K562 (cell line): ENCODE data around the gene KCNJ5. TPM values are rescaled to one million over a fixed set of nuclear protein-coding genes. Genes with fewer than 3 reads are reported as not detected.

Source experiments
- ATAC-seq: fragments of 200-7000 bp; cut with Tn5 transposase; 3 replicates; pipeline ENCODE4 v1.9.1; 2020; ENCODE audit warnings: moderate library complexity
- BruUV-seq: library from RNA; stranded (reverse); fragments of 400-500 nt; replicated peaks from 2 replicates; lab custom pipeline; 2021; lab: Mats Ljungman, UMichigan
- CTCF ChIA-PET: fragments of 300-600 bp; formaldehyde crosslinking; extraction: SDS; loops from one replicate; lab custom pipeline; 2021; ENCODE audit warnings: low intra/inter-chr PET ratio; lab: Yijun Ruan, JAX
- POLR2A ChIA-PET: fragments of 300-600, 350-650 bp; sonication (Branson Sonifier 250); formaldehyde crosslinking; extraction: SDS; loops from one replicate; lab custom pipeline; 2021; ENCODE audit warnings: antibody characterized with exemption, inconsistent platforms; lab: Yijun Ruan, JAX
- DNase-seq, 4 experiments: peaks; one replicate each; pipeline versions ENCODE4 v3.0.0 to v3.0.0-alpha.2; 2011 to 2018; ENCODE audit warnings: low spot score in 3 of 4, mixed read lengths in 3 of 4; ENCODE audit errors: extremely low read depth in 1 of 4
- FAIRE-seq: peaks from 2 replicates; lab custom pipeline; 2011; peaks lifted over from hg19 to GRCh38; lab: Jason Lieb, UNC
- H2AFZ ChIP-seq: 2 replicates; pipeline ENCODE4 v1.6.0; 2011; ENCODE audit warnings: low read depth, low read length, control low read depth, inconsistent platforms
- H3K27ac ChIP-seq: fragments of 200-600 bp; 3 replicates; pipeline ENCODE4 v1.8.0; 2011; ENCODE audit warnings: low read depth, mild to moderate bottlenecking, control low read depth, inconsistent platforms, low read length, moderate library complexity, mixed read lengths; ENCODE audit errors: extremely low read depth
- H3K27me3 ChIP-seq, 2 experiments: fragments of 300-600 bp in 1 of 2; 2 replicates in 1 of 2; 3 replicates in 1 of 2; pipeline versions ENCODE4 v1.6.0 to v1.8.0; 2011; ENCODE audit warnings: inconsistent platforms in 2 of 2, low read length in 2 of 2, mild to moderate bottlenecking in 1 of 2, mixed read lengths in 1 of 2, moderate library complexity in 1 of 2; ENCODE audit not compliant: control insufficient read depth in 2 of 2, insufficient read depth in 2 of 2
- H3K36me3 ChIP-seq: fragments of 300-600 bp; 3 replicates; pipeline ENCODE4 v1.8.0; 2011; ENCODE audit warnings: mild to moderate bottlenecking, low read length, inconsistent platforms; ENCODE audit not compliant: control insufficient read depth, insufficient read depth
- H3K4me1 ChIP-seq, 2 experiments: fragments of 200-600 bp in 1 of 2; replicated peaks in 1 of 2; 2 replicates in 1 of 2; 3 replicates in 1 of 2; pipeline versions ENCODE4 v1.5.1 to v1.8.0; 2011; ENCODE audit warnings: inconsistent platforms in 2 of 2, low read length in 2 of 2, mild to moderate bottlenecking in 1 of 2, mixed read lengths in 1 of 2, moderate library complexity in 1 of 2; ENCODE audit not compliant: control insufficient read depth in 2 of 2, insufficient read depth in 2 of 2
- H3K4me2 ChIP-seq: 2 replicates; pipeline ENCODE4 v1.6.1; 2011; ENCODE audit warnings: low read length, control low read depth, inconsistent platforms, mixed read lengths; ENCODE audit not compliant: insufficient read depth
- H3K4me3 ChIP-seq: fragments of 200-600 bp; sonication (generic), shearing (Covaris generic); 2 replicates; pipeline ENCODE4 v1.5.1; 2016; ENCODE audit warnings: control low read depth, inconsistent platforms
- H3K79me2 ChIP-seq: fragments of 200-600 bp; 3 replicates; pipeline ENCODE4 v1.8.0; 2011; ENCODE audit warnings: low read length, inconsistent platforms; ENCODE audit not compliant: control insufficient read depth, insufficient read depth
- H3K9ac ChIP-seq, 2 experiments: 2 replicates each; pipeline versions ENCODE4 v1.6.0 to v1.6.1; 2011; ENCODE audit warnings: low read depth in 2 of 2, low read length in 2 of 2, control low read depth in 1 of 2, inconsistent platforms in 1 of 2, mild to moderate bottlenecking in 1 of 2, mixed read lengths in 1 of 2; ENCODE audit not compliant: insufficient read depth in 1 of 2
- H3K9me1 ChIP-seq: one replicate; pipeline ENCODE4 v1.6.0; 2011; ENCODE audit warnings: inconsistent platforms, mild to moderate bottlenecking, low read length, moderate library complexity; ENCODE audit not compliant: control insufficient read depth, insufficient read depth
- H3K9me3 ChIP-seq: replicated peaks from 2 replicates; pipeline ENCODE4 v1.5.1; 2011; ENCODE audit warnings: low read depth, low read length, inconsistent platforms; ENCODE audit not compliant: control insufficient read depth, insufficient read depth
- H4K20me1 ChIP-seq: replicated peaks from 2 replicates; pipeline ENCODE4 v1.6.1; 2011; ENCODE audit warnings: low read length, inconsistent platforms, mixed read lengths; ENCODE audit not compliant: control insufficient read depth, insufficient read depth
- DNMT1 ChIP-seq: fragments of 450-650 bp; IDR thresholded peaks from 2 replicates; pipeline ENCODE4 v1.6.1; 2016; ENCODE audit warnings: antibody characterized with exemption, mild to moderate bottlenecking
- HDAC8 ChIP-seq: fragments of 450-650 bp; IDR thresholded peaks from 2 replicates; pipeline ENCODE4 v1.6.1; 2016; ENCODE audit warnings: mild to moderate bottlenecking, missing genetic modification characterization, moderate library complexity, missing compliant biosample characterization
- HDGF ChIP-seq: fragments of 450-650 bp; IDR thresholded peaks from 2 replicates; pipeline ENCODE4 v1.6.1; 2016
- IRF2 ChIP-seq: sonication (generic); formaldehyde crosslinking; IDR thresholded peaks from 2 replicates; pipeline ENCODE4 v1.8.1; 2022; ENCODE audit warnings: mild to moderate bottlenecking, missing genetic modification reagents
- PKNOX1 ChIP-seq: fragments of 450-650 bp; IDR thresholded peaks from 2 replicates; pipeline ENCODE4 v1.6.1; 2016
- TARDBP ChIP-seq: fragments of 450-650 bp; IDR thresholded peaks from 2 replicates; pipeline ENCODE4 v1.6.1; 2016
- ZNF124 ChIP-seq: sonication (generic); formaldehyde crosslinking; IDR thresholded peaks from 2 replicates; pipeline ENCODE4 v1.8.1; 2022; ENCODE audit warnings: missing genetic modification reagents
- ZNF239 ChIP-seq: fragments of 250-450 bp; sonication (Bioruptor Pico); IDR thresholded peaks from 2 replicates; pipeline ENCODE4 v1.4.0; 2020; ENCODE audit warnings: mild to moderate bottlenecking
- ZNF311 ChIP-seq: fragments of 250-450 bp; sonication (Bioruptor Pico); IDR thresholded peaks from 2 replicates; pipeline ENCODE4 v1.4.0; 2020; ENCODE audit warnings: mild to moderate bottlenecking, moderate library complexity
- WGBS: fragments of 100-300 bp; shearing (Covaris generic); methylation state at CpG from one replicate; pipeline ENCODE4 v1.1.6; 2016; ENCODE audit warnings: low coverage, mixed read lengths; ENCODE audit not compliant: insufficient coverage; ENCODE audit errors: missing lambda C conversion rate; 5-methylcytosine and 5-hydroxymethylcytosine counted together
- in situ Hi-C: fragments of 300-500 bp; cut with MboI; formaldehyde crosslinking; loops from 4 replicates; pipeline ENCODE4 v1.15.0; 2018; ENCODE audit warnings: inconsistent platforms, mixed read lengths
- intact Hi-C: fragments of 100-400 bp; cut with micrococcal nuclease; formaldehyde crosslinking; loops from 2 replicates; pipeline ENCODE4 v1.14.2; 2022
- polyA plus RNA-seq, 8 experiments: library from polyadenylated mRNA; depleted of rRNA in 4 of 8; stranded (reverse) in 5 of 8; unstranded in 3 of 8; fragments of >200 nt; fragmentation: Nextera tagmentation in 2 of 8; fragmentation: Illumina TruSeq in 1 of 8; extraction: Ambion mirVana in 2 of 8; extraction: Trizol in 1 of 8; gene quantifications; 2 replicates each; pipeline versions ENCODE4 v1.2.1 to v1.2.3, GENCODE V29; 2011 to 2014; ENCODE audit warnings: inconsistent platforms in 1 of 8, missing spikeins in 1 of 8
- total RNA-seq, 7 experiments: library from RNA; depleted of rRNA in 6 of 7; stranded (reverse); fragments of >200 nt in 6 of 7; fragmentation: Illumina TruSeq in 2 of 7; extraction: Trizol in 2 of 7; gene quantifications; 2 replicates each; pipeline versions ENCODE4 v1.2.1 to v1.2.3, GENCODE V29; 2011 to 2021; ENCODE audit warnings: low replicate concordance in 1 of 7

Gene KCNJ5
- total and polyA plus RNA-seq, 9 of the 15 experiments (the other 6 are each of a cell fraction or from before 2014, with no cell fraction given) = 0.04 TPM; not detected in 8

GRCh38 chr11:128854841-128855240, 36.3 kb upstream of the KCNJ5 start:
- Histone ChIP-seq H3K4me1 (peaks cover 0 to 2% of the 10 kb centered on the region in 2 experiments; a peak in 2 of 5 replicates), H2AFZ (no peak overlapping the region)
- no peak for ATAC-seq
- TF ChIP-seq ZNF124 (CRISPR knock-in tag) = no peak
- TF ChIP-seq DNMT1 = no peak
- no peak for TF ChIP-seq TARDBP
- TF ChIP-seq HDAC8 (tag) = no peak
- no peak for TF ChIP-seq IRF2
- no peak for TF ChIP-seq ZNF311 (CRISPR knock-in tag)
- no peak for TF ChIP-seq ZNF239 (CRISPR knock-in tag)
- TF ChIP-seq HDGF = no peak
- TF ChIP-seq PKNOX1 = no peak
- TF ChIP-seq, all 486 proteins: peak for 0
- ChIA-PET CTCF (no interaction called here), POLR2A (interaction anchor here (0.9 kb wide), 1 partner anchor 9 kb away, joined by 4 read pairs; no protein-coding TSS in a partner anchor)
- WGBS = 1% methylated on average over 7 of the region's 7 CpGs
- Histone ChIP-seq H3K4me3 (no peak overlapping the region), H4K20me1 (no peaks in the 10 kb centered on the region), H3K36me3 (no peaks in the 10 kb centered on the region), H3K9me3 (no peaks in the 10 kb centered on the region), H3K27me3 (no peaks in the 10 kb centered on the region), H3K79me2 (no peaks in the 10 kb centered on the region), H3K9me1 (no peaks in the 10 kb centered on the region), H3K4me2 (no peak overlapping the region), H3K27ac (no peak overlapping the region), H3K9ac (no peak overlapping the region)
- in situ Hi-C loops = no loop called here
- DNase-seq (no peak), FAIRE-seq (no peak)
- intact Hi-C loops = loop anchor here (5.0 kb wide), 1 partner anchor 683 kb away; no protein-coding TSS in a partner anchor
- BruUV-seq = no TSS peak
